GM12878 (cell line): ENCODE measurements around the gene PXMP2. TPM values are rescaled to one million over a fixed set of nuclear protein-coding genes. Genes with fewer than 3 reads are reported as not detected.

Source experiments
- ATF2 ChIP-seq: IDR thresholded peaks from 2 replicates; pipeline ENCODE4 v1.6.1; 2012; ENCODE audit warnings: low read length, inconsistent platforms
- BCL3 ChIP-seq: IDR thresholded peaks from 2 replicates; pipeline ENCODE4 v1.6.1; 2011; ENCODE audit warnings: borderline replicate concordance, low read depth, mild to moderate bottlenecking, moderate library complexity, low read length; ENCODE audit not compliant: insufficient read depth, poor library complexity, severe bottlenecking
- FOXM1 ChIP-seq: IDR thresholded peaks from 2 replicates; pipeline ENCODE4 v1.6.1; 2012; ENCODE audit warnings: low read depth, mild to moderate bottlenecking, inconsistent platforms, low read length, moderate library complexity
- ZBTB4 ChIP-seq: fragments of 450-650 bp; formaldehyde crosslinking; IDR thresholded peaks from 2 replicates; pipeline ENCODE4 v1.4.0; 2022; ENCODE audit warnings: mild to moderate bottlenecking, moderate library complexity
- polyA plus RNA-seq, 11 experiments: library from polyadenylated mRNA; depleted of rRNA in 4 of 11; unstranded in 6 of 11; stranded (reverse) in 5 of 11; fragments of >200 nt; fragmentation: Nextera tagmentation in 4 of 11; fragmentation: Illumina TruSeq in 1 of 11; extraction: Ambion mirVana in 4 of 11; extraction: Trizol in 1 of 11; gene quantifications; 1 replicate in 1 of 11; 2 replicates in 10 of 11; pipeline versions ENCODE4 v1.2.1 to v1.2.3, GENCODE V29; 2011 to 2016; ENCODE audit warnings: inconsistent platforms in 2 of 11, missing spikeins in 2 of 11, low read depth in 1 of 11
- total RNA-seq, 4 experiments: library from RNA; depleted of rRNA in 3 of 4; stranded (reverse); fragments of >200 nt in 3 of 4; fragmentation: Illumina TruSeq in 1 of 4; extraction: Trizol in 1 of 4; gene quantifications; 2 replicates each; pipeline versions ENCODE4 v1.2.1 to v1.2.3, GENCODE V29; 2013 to 2021
- TF ChIP-seq, protein P1 (sequence below): IDR thresholded peaks from 2 replicates; pipeline ENCODE4 v1.6.1; 2011; ENCODE audit warnings: mild to moderate bottlenecking, low read depth, low read length, moderate library complexity; ENCODE audit not compliant: insufficient replicate concordance

PXMP2 gene
- total and polyA plus RNA-seq, 10 of the 15 experiments (the other 5 are each of a cell fraction or from before 2014, with no cell fraction given): 4.0 to 97.8 (median 42.0) TPM

DNA sequence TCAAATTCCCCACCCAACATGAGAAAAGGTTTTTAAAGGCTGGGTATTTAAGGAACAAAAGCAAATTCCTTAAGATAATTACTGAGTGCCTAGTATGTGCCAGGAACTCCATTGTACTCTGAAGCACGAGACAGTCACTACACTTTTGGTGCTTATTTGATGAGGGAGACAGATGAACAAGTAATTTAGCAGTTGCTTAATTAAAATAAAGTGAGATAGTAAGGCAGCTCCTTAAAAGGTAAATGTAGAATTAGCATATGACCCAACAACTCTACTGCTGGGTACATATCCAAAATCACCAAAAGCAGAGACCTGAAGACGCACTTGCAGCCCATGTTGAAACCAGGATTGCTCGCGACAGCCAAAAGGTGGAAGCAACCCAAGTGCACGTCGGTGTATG, 21.6 kb upstream of the PXMP2 start (continued):
- TF ChIP-seq ZBTB4: no peak
- no peak for TF ChIP-seq ATF2
- no peak for TF ChIP-seq FOXM1
- TF ChIP-seq, protein P1, sequence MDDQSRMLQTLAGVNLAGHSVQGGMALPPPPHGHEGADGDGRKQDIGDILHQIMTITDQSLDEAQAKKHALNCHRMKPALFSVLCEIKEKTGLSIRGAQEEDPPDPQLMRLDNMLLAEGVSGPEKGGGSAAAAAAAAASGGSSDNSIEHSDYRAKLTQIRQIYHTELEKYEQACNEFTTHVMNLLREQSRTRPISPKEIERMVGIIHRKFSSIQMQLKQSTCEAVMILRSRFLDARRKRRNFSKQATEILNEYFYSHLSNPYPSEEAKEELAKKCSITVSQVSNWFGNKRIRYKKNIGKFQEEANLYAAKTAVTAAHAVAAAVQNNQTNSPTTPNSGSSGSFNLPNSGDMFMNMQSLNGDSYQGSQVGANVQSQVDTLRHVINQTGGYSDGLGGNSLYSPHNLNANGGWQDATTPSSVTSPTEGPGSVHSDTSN: no peak
- no peak for TF ChIP-seq BCL3
